HUES6 (cell line): ENCODE data around the gene LYRM9.

ENCODE experiments used
- H3K27ac ChIP-seq: 2 replicates; pipeline ENCODE4 v1.7.0; 2013; ENCODE audit warnings: low read depth, mild to moderate bottlenecking, low read length, inconsistent platforms
- H3K27me3 ChIP-seq: 2 replicates; pipeline ENCODE4 v1.6.1; 2013; ENCODE audit warnings: low read length; ENCODE audit not compliant: control insufficient read depth, insufficient read depth
- H3K36me3 ChIP-seq: 2 replicates; pipeline ENCODE4 v1.6.1; 2013; ENCODE audit warnings: low read length; ENCODE audit not compliant: control insufficient read depth, insufficient read depth
- H3K4me1 ChIP-seq: 2 replicates; pipeline ENCODE4 v1.6.1; 2013; ENCODE audit warnings: low read length; ENCODE audit not compliant: control insufficient read depth, insufficient read depth
- H3K4me3 ChIP-seq: 2 replicates; pipeline ENCODE4 v1.5.1; 2013; ENCODE audit warnings: low read depth, low read length
- H3K9ac ChIP-seq: one replicate; pipeline ENCODE4 v1.6.1; 2013; ENCODE audit warnings: mild to moderate bottlenecking, low read length
- H3K9me3 ChIP-seq: 2 replicates; pipeline ENCODE4 v1.6.1; 2013; ENCODE audit warnings: low read depth, low read length; ENCODE audit not compliant: control insufficient read depth, insufficient read depth

The LYRM9 gene

GRCh38 chr17:27873211-27873610 is 20.0 kb downstream of the LYRM9 start:
- no peaks in the 10 kb centered on the region for H3K36me3 ChIP-seq
- H3K4me1 ChIP-seq = no peaks in the 10 kb centered on the region
- no peak overlapping the region for H3K4me3 ChIP-seq
- H3K9me3 ChIP-seq = peaks cover 3% of the 10 kb centered on the region; the same call in 1 of the 2 replicates
- no peak overlapping the region for H3K9ac ChIP-seq
- no peaks in the 10 kb centered on the region for H3K27me3 ChIP-seq
- H3K27ac ChIP-seq = no peak overlapping the region

GRCh38 chr17:27872776-27873175 is 20.4 kb downstream of the LYRM9 start:
- H3K4me1 ChIP-seq = no peaks in the 10 kb centered on the region
- H3K4me3 ChIP-seq = no peak overlapping the region
- H3K27me3 ChIP-seq = no peaks in the 10 kb centered on the region
- H3K9ac ChIP-seq = no peak overlapping the region
- H3K9me3 ChIP-seq = peaks cover 3% of the 10 kb centered on the region; the same call in 1 of the 2 replicates
- H3K36me3 ChIP-seq = no peaks in the 10 kb centered on the region
- no peak overlapping the region for H3K27ac ChIP-seq

GRCh38 chr17:27871407-27871806 is 21.8 kb downstream of the LYRM9 start:
- H3K9ac ChIP-seq = no peak overlapping the region
- no peaks in the 10 kb centered on the region for H3K36me3 ChIP-seq
- H3K9me3 ChIP-seq = peaks cover 3% of the 10 kb centered on the region; the same call in 1 of the 2 replicates
- no peak overlapping the region for H3K27ac ChIP-seq
- H3K4me3 ChIP-seq = no peak overlapping the region
- no peaks in the 10 kb centered on the region for H3K27me3 ChIP-seq
- no peaks in the 10 kb centered on the region for H3K4me1 ChIP-seq

- Histone ChIP-seq H3K4me1 (no peaks in the 10 kb centered on the region), H3K4me3 (no peak overlapping the region), H3K27ac (no peak overlapping the region), H3K27me3 (no peaks in the 10 kb centered on the region), H3K9ac (no peak overlapping the region), H3K36me3 (no peaks in the 10 kb centered on the region), H3K9me3 (peaks cover 3% of the 10 kb centered on the region; the same call in 1 of the 2 replicates)
Observed at GRCh38 chr17:27870345-27870744, 22.8 kb downstream of the LYRM9 start.

GRCh38 chr17:27868565-27868964 is 24.6 kb downstream of the LYRM9 start:
- no peaks in the 10 kb centered on the region for H3K4me1 ChIP-seq
- no peaks in the 10 kb centered on the region for H3K36me3 ChIP-seq
- H3K9me3 ChIP-seq = peaks cover 3% of the 10 kb centered on the region; the same call in 1 of the 2 replicates
- H3K9ac ChIP-seq = no peak overlapping the region
- H3K27ac ChIP-seq = no peak overlapping the region
- no peak overlapping the region for H3K4me3 ChIP-seq
- no peaks in the 10 kb centered on the region for H3K27me3 ChIP-seq

- Histone ChIP-seq H3K36me3 (no peaks in the 10 kb centered on the region), H3K4me3 (no peak overlapping the region), H3K9ac (no peak overlapping the region), H3K9me3 (no peaks in the 10 kb centered on the region), H3K27me3 (peaks cover 4% of the 10 kb centered on the region; the same call in 1 of the 2 replicates), H3K27ac (no peak overlapping the region), H3K4me1 (no peaks in the 10 kb centered on the region)
Observed at GRCh38 chr17:27862840-27863239, 30.3 kb downstream of the LYRM9 start.

- Histone ChIP-seq H3K4me3 (no peak overlapping the region), H3K4me1 (peaks cover 3% of the 10 kb centered on the region; the same call in 1 of the 2 replicates), H3K36me3 (no peaks in the 10 kb centered on the region), H3K27ac (no peak overlapping the region), H3K27me3 (peaks cover 4% of the 10 kb centered on the region; the same call in 1 of the 2 replicates), H3K9me3 (no peaks in the 10 kb centered on the region), H3K9ac (no peak overlapping the region)
Observed at GRCh38 chr17:27862004-27862403, 31.2 kb downstream of the LYRM9 start.

- H3K4me3 ChIP-seq = no peak overlapping the region
- H3K27ac ChIP-seq = no peak overlapping the region
- peaks cover 6% of the 10 kb centered on the region; the same call in 1 of the 2 replicates for H3K4me1 ChIP-seq
- H3K9ac ChIP-seq = no peak overlapping the region
- H3K27me3 ChIP-seq = peaks cover 4% of the 10 kb centered on the region; the same call in 1 of the 2 replicates
- no peaks in the 10 kb centered on the region for H3K36me3 ChIP-seq
- H3K9me3 ChIP-seq = no peaks in the 10 kb centered on the region
Observed at GRCh38 chr17:27860971-27861664, 32.0 kb downstream of the LYRM9 start.

- no peak overlapping the region for H3K9ac ChIP-seq
- H3K27me3 ChIP-seq = peaks cover 4% of the 10 kb centered on the region; the same call in 1 of the 2 replicates
- no peaks in the 10 kb centered on the region for H3K36me3 ChIP-seq
- no peak overlapping the region for H3K4me3 ChIP-seq
- H3K4me1 ChIP-seq = peaks cover 6% of the 10 kb centered on the region; the same call in 1 of the 2 replicates
- no peak overlapping the region for H3K27ac ChIP-seq
- no peaks in the 10 kb centered on the region for H3K9me3 ChIP-seq
Observed at GRCh38 chr17:27858621-27859305, 34.4 kb downstream of the LYRM9 start.

GRCh38 chr17:27856676-27857432 is 36.3 kb downstream of the LYRM9 start:
- Histone ChIP-seq H3K27me3 (peaks cover 4% of the 10 kb centered on the region; the same call in 1 of the 2 replicates), H3K9ac (no peak overlapping the region), H3K9me3 (no peaks in the 10 kb centered on the region), H3K36me3 (no peaks in the 10 kb centered on the region), H3K4me3 (no peak overlapping the region), H3K4me1 (peaks cover 6% of the 10 kb centered on the region; the same call in 1 of the 2 replicates), H3K27ac (no peak overlapping the region)
